ENCODE results near the gene ANAPC10.

- no peak for TF ChIP-seq TEAD4 (IDR thresholded peaks at IDR 0.05)
- TF ChIP-seq YY1 (IDR thresholded peaks at IDR 0.05; ENCODE audit: low read depth) = no peak
- no peak for TF ChIP-seq TAF1 (IDR thresholded peaks at IDR 0.05; ENCODE audit: low read depth)
- TF ChIP-seq EGR1 (IDR thresholded peaks at IDR 0.05) = no peak
- no peak for TF ChIP-seq REST (IDR thresholded peaks at IDR 0.05; ENCODE audit: low read depth)
- TF ChIP-seq MAX (IDR thresholded peaks at IDR 0.05) = no peak
- no peak for TF ChIP-seq CREB1 (IDR thresholded peaks at IDR 0.05; ENCODE audit: low read depth)
- no peak for TF ChIP-seq TCF12 (IDR thresholded peaks at IDR 0.05; ENCODE audit: low read depth)
- TF ChIP-seq USF1 (IDR thresholded peaks at IDR 0.05) = no peak
- TF ChIP-seq EP300 (IDR thresholded peaks at IDR 0.05; ENCODE audit: borderline replicate concordance) = no peak
- TF ChIP-seq ZBTB7A (IDR thresholded peaks at IDR 0.05; ENCODE audit: low read depth) = no peak
- TF ChIP-seq FOXM1 (IDR thresholded peaks at IDR 0.05; ENCODE audit: borderline replicate concordance, low read depth) = no peak
- TF ChIP-seq NFIC (IDR thresholded peaks at IDR 0.05) = no peak
Measured at GRCh38 chr4:144989306-144989705, 108.7 kb downstream of the ANAPC10 start.
